IPS-NIHi7 (cell line): ENCODE results near the gene THY1.
"Not testable (repeated sequence)": the region's sequence is repeated elsewhere in the genome, so short reads cannot be mapped to it uniquely, and the experiment has no call there.

Experiments
- DNase-seq: peaks from one replicate; pipeline ENCODE4 v3.0.0; 2012; ENCODE audit warnings: mixed read lengths; ENCODE audit errors: extremely low spot score

THY1 gene

GRCh38 chr11:119422809-119423508 lies at the start of gene THY1:
Gene THY1 (minus strand): TSS chr11:119423172. CDS start chr11:119420905, 2,267 bp downstream.
- DNase-seq = peak; percentile 89

- no peak for DNase-seq
These were observed 49.3 kb upstream of the THY1 start for GRCh38 chr11:119472186-119472855.

GRCh38 chr11:119471329-119471728 lies 48.4 kb upstream of the THY1 start:
- DNase-seq = no peak

GRCh38 chr11:119470317-119471291 lies 47.6 kb upstream of the THY1 start:
- DNase-seq = no peak

GRCh38 chr11:119469506-119469905 lies 46.5 kb upstream of the THY1 start:
- no peak for DNase-seq

- DNase-seq = no peak
These were observed 45.5 kb upstream of the THY1 start for GRCh38 chr11:119468511-119468910.

- no peak for DNase-seq
These were observed 38.4 kb upstream of the THY1 start for GRCh38 chr11:119461229-119461963.

GRCh38 chr11:119460582-119460981 lies 37.6 kb upstream of the THY1 start:
- DNase-seq = no peak

GRCh38 chr11:119460097-119460496 lies 37.1 kb upstream of the THY1 start:
- peak; percentile 24 for DNase-seq

- no peak for DNase-seq
These were observed 36.5 kb upstream of the THY1 start for GRCh38 chr11:119459293-119459976.

GRCh38 chr11:119455708-119456107 lies 32.7 kb upstream of the THY1 start:
- DNase-seq = not testable (repeated sequence)

- not testable (repeated sequence) for DNase-seq
These were observed 32.3 kb upstream of the THY1 start for GRCh38 chr11:119455241-119455640.

GRCh38 chr11:119453881-119454280 lies 30.9 kb upstream of the THY1 start:
- no peak for DNase-seq

GRCh38 chr11:119450590-119451326 lies 27.8 kb upstream of the THY1 start:
- no peak for DNase-seq

GRCh38 chr11:119449498-119449897 lies 26.5 kb upstream of the THY1 start:
- DNase-seq = no peak

- DNase-seq = no peak
These were observed 25.4 kb upstream of the THY1 start for GRCh38 chr11:119448380-119448779.

GRCh38 chr11:119447664-119448242 lies 24.8 kb upstream of the THY1 start:
- DNase-seq = peak; percentile 8

GRCh38 chr11:119446871-119447663 lies 24.1 kb upstream of the THY1 start:
- DNase-seq = no peak

GRCh38 chr11:119446434-119446833 lies 23.5 kb upstream of the THY1 start:
- no peak for DNase-seq
